ENCODE results near the gene ADIG.

Gene ADIG

DNA sequence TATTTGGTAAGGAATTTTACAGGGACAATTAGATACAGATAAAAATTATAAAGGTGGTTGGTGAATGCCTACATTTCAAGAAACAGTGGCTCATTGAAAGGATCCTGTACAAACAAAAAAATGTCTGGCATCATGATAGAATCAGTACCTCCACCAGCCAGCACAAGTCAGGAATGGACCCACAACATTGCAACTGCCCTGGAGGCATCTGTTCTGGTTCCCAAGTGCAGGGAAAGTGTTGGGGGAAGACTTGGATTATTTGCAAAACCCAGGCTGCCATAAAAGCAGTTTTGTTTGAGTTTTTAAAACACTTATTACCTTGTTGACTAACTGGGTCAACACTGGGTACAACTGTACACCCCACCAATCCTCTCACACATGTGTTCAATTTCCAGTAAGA, 44.9 kb downstream of the ADIG start:
- no peak overlapping the region for H3K4me3 ChIP-seq (ENCODE audit: low read depth, low read length)
- DNase-seq (ENCODE audit: low read depth): no peak

DNA sequence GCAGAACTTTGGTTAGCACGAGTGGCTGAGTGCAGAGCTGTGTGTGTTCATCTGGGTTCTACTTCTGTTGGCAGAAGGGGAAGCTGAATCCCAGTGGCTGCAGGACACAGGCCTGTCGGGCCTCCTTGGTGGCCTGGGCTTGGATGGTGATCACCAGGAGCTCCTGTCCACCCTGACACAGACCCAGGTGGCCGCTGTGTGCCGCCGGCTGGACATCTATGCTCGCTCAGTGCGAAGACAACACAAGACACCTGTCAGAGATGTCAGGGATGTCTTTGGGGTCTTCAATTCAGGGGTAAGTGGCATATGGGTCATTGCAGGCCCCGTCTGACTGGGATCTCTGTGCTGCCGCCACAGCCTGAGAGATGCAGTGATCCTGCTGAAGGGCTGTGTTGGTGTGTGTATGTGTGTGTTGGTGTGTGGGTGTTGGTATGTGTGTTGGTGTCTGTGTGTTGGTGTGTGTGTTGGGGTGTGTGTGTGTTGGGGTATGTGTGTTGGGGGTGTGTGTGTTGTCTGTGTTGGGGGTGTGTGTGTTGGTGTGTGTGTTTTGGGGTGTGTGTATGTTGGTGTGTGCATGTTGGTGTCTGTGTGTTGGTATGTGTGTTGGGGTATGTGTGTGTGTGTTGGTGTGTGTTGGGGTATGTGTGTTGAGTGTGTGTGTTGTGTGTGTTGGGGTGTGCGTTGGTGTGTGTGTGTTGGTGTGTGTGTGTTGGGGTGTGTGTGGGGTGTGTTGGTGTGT, 46.1 kb downstream of the ADIG start:
- no peak for DNase-seq (ENCODE audit: low read depth)
- H3K4me3 ChIP-seq (ENCODE audit: low read depth, low read length): no peak overlapping the region

DNA sequence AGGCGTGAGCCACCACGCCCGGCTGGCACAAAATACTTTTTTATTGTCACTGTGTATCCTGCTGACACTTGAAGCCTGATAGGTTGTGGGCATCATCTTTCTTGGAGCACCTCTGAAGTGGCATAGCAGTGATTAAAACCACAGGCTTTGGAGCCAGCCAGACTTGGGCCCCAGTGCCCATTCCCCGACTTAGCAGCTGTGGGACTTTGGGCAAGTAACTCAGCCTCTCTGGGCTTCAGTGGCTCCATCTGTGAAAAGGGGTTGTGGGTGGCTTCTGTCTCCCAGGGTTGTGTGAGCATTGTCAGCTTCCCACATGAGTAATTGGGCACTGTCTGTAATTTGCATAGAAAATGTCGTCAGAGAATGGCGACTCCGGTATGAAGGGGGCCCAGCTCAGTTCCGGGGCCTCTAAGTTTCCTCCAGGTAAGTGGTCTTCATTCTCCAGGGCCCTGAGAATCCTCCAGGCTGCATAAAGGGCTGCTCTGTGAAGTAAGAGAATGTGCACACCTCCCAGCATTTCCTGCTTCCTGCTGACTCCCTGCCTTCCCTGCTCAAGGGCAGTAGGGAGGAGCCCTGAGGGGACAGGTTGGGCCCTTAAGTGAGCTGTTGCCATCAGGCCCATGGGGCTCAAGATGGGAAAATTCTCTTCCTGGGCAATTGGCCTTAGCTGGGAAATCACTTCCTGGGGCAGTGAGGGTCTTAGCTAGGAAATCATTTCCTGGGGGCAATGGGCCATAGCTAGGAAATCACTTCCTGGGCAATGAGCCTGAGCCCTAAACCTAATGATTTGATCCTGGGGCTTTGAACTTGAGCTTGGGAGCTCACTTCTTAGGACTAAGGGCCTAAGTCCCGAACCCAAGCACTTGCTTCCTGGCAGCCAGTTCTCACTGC, 47.8 kb downstream of the ADIG start:
- no peak overlapping the region for H3K4me3 ChIP-seq (ENCODE audit: low read depth, low read length)
- DNase-seq (ENCODE audit: low read depth): no peak

DNA sequence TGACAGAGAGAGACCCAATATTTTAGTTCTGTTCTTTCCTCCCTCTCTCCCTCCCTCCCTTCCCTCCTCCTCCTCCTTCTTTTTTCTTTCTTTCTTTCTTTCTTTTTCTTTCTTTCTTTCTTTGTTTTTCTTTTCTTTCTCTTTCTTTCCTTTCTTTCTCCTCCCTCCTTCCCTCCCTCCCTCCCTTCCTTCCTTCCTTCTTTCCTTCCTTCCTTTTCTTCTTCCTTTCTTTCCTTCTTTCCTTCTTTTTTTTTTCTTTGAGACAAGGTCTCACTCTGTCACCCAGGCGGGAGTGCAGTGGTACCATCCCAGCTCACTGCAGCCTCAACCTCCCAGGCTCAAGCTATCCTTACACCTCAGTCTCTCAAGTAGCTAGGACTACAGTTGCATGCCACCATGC, 49.0 kb downstream of the ADIG start:
- H3K4me3 ChIP-seq (ENCODE audit: low read depth, low read length): no peak overlapping the region

DNA sequence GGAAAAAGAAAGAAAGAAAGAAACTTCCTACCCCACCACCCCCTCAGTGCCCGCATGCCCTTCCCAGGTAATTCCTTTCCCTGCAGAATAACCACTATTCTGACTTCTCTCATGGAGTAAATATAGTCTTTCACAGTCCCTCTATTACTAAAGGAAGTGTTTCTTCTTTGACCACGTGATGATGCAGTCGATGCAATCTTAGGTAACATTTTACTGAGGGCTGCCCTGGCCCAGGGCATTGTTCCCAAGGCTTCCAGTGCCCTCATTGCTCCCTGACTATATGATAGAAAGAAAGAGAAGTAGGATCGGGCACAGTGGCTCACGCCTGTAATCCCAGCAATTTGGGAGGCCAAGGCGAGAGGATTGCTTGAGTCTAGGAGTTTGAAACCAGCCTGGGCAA, 49.7 kb downstream of the ADIG start:
- DNase-seq (ENCODE audit: low read depth): no peak

More for the DNA sequence above, 49.0 kb downstream of the ADIG start:
- no peak for DNase-seq (ENCODE audit: low read depth)

DNA sequence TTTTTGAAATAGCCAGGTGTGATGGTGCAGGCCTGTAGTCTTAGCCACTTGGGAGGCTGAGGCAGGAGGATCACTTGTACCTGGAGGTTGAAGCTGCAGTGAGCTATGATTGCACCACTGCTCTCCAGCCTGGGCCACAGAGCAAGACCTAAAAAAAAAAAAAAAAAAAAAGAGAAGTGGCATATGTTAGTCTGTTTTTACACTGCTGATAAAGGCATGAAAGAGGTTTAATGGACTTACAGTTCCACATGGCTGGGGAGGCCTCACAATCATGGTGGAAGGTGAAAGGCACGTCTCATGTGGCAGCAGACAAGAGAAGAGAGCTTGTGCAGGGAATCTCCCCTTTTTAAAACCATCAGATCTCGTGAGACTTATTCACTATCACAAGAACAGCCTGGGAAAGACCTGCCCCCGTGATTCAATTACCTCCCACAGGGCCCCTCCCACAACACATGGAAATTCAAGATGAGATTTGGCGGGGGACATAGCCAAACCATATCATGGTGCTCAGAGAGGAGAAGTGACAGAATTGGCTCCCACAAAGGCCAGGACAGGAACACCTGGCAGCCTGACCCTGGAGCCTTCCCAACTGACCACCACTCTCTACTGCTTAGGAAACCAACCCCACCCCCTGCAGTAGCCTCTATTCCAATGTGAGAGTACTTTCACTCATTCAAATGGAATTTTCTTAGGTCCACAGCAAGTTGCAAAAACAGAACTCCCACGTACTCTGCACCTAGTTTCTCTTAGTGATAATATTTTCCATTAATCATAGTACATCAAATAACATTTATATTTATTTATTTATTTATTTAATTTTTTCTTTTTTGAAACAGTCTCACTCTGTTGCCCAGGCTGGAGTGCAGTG, 50.4 kb downstream of the ADIG start:
- no peak for DNase-seq (ENCODE audit: low read depth)
- no peak overlapping the region for H3K4me3 ChIP-seq (ENCODE audit: low read depth, low read length)

More for the DNA sequence above, 49.7 kb downstream of the ADIG start:
- no peak overlapping the region for H3K4me3 ChIP-seq (ENCODE audit: low read depth, low read length)

DNA sequence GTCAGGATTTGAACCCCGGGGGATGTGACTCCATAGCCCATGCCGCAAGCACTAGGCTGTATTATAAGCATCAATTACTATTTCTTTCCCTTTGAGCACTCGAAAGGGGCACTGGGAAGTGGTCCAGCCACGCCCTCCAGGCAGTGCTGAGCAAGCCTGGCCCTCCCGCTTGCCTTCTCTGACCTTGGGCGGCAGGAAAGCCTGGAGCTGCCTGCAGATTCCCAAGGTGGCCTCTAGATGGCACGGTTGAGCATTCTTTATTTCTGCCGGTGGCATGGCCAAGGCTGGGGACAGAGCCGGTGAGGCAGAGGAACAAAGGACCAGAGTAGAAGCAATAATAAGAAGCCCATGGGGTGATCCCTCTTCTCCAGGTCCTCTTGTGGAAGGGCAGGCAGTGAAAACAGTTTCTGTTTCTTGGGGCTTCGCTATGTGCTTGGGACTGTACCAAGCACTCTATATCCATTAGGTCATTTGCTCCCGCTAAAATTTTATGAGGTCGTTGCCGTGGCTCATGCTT, 52.6 kb downstream of the ADIG start:
- H3K4me3 ChIP-seq (ENCODE audit: low read depth, low read length): no peak overlapping the region
- no peak for DNase-seq (ENCODE audit: low read depth)

DNA sequence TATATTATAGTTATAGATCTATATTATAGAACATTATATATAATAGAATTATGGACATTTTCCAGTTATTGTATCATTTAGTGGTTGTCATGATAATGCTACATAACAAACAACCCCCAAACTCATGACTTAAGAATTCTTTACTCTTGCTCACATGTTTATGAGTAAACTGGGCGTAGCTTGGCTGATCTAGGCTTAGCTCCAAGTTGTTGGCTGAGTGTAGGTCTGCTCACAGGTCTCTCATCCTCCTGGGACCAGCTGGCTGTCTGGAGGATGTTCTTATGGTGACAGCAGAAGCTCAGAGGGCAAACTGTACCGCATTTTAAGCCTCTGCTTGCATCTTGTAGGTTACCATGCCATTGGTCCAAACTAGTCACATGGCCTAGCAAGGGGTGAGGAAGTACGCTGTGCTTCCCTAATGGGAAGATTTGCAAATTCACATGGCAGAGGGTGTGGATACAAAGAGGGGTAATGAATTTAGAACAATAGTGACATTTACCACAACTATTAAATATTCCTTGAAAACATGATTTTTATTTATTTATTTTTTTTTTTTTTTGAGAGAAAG, 54.8 kb downstream of the ADIG start:
- H3K4me3 ChIP-seq (ENCODE audit: low read depth, low read length): no peak overlapping the region
- no peak for DNase-seq (ENCODE audit: low read depth)

All from skeletal muscle cell (primary cell).